ENCODE measurements around the gene FBXW11.
"Not testable (repeated sequence)": the region's sequence is repeated elsewhere in the genome, so short reads cannot be mapped to it uniquely, and the experiment has no call there.

GRCh38 chr5:171977244-171977950 is 29.0 kb downstream of the FBXW11 start:
- not testable (repeated sequence) for TF ChIP-seq CTCF, POLR2A (IDR thresholded peaks at IDR 0.05)
